Stimulated activated CD8-positive, alpha-beta memory T cell treated with anti-CD3 and anti-CD28 coated beads, Interleukin-4, amount 100 ng/mL, for 24 hours (primary cell): Measurements from ENCODE around the gene WWOX.

Experiments used
- DNase-seq: peaks from one replicate; pipeline ENCODE4 v3.0.0-alpha.2; 2020; ENCODE audit warnings: low read depth

Gene WWOX

GRCh38 chr16:78961464-78961863 is 862.0 kb downstream of the WWOX start:
- no peak for DNase-seq

GRCh38 chr16:78962457-78962929 is 863.0 kb downstream of the WWOX start:
- DNase-seq, result no peak

- no peak for DNase-seq
These were observed 868.5 kb downstream of the WWOX start for GRCh38 chr16:78967948-78968347.

DNA sequence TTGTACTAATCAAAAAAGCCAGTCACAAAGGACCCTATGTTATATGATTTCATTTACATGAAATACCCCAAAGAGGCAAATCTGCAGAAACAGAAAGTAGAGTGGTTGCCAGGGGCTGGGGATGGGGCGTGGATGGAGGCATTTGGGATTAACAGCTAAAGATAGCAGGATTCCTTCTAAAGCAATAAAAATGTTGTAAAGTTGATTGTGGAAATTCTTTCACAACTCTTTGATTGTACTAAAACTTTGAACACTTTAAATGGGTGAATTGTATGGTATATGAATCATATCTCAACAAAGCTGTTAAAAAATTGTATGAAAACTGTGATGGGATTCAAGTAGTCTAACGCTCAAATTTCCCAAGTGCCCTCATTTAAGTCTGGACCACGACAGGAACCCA is 870.3 kb downstream of the WWOX start:
- no peak for DNase-seq

GRCh38 chr16:78970650-78971049 is 871.2 kb downstream of the WWOX start:
- DNase-seq, result no peak

- no peak for DNase-seq
These were observed 872.6 kb downstream of the WWOX start for GRCh38 chr16:78972006-78972405.

- no peak for DNase-seq
These were observed 873.5 kb downstream of the WWOX start for GRCh38 chr16:78972986-78973385.

GRCh38 chr16:78976212-78976611 is 876.8 kb downstream of the WWOX start:
- no peak for DNase-seq

- no peak for DNase-seq
These were observed 881.4 kb downstream of the WWOX start for GRCh38 chr16:78980825-78981224.

- no peak for DNase-seq
These were observed 882.8 kb downstream of the WWOX start for GRCh38 chr16:78982096-78982744.

GRCh38 chr16:78984324-78984723 is 884.9 kb downstream of the WWOX start:
- no peak for DNase-seq

GRCh38 chr16:78984887-78985464 is 885.5 kb downstream of the WWOX start:
- DNase-seq, result no peak

DNA sequence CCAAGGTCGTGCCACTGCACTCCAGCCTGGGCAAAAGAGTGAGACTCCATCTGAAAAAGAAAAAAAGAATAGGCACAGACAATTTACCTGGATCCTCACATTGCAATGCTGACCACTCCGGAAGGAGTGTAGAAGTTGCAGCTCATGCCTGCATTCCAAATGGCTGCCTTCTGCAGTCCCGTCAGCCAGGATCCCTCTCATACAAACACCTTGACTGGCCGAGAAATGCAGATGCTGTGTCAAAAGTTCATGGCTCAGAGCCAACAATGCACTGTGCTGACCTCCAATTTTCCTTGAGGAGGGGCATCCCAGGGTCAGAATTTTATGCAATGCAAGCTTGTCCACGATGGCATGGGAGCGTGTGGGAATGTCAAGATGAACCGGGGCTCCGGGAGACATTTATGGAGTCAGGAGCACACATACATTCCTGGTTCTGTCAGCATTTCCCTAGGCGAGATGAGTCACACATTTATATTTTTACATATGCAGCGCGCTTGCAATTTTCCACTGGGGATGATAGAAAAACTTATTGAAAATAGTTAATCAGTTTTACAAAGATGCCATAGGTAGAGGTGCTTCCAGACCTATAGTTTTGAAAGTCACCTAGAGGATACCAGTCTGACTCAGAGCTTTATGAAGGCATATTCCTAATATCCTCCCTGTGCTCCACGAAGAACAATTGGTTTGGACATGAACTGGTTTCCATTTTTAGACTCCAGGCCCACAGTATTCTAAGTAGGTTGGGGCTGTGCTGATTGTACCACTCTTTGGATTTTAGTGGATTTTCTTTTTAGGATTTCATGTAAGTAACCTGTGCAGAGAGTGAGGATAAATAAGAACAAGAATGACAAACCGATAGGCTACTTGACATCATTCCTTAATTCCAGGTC is 886.5 kb downstream of the WWOX start:
- DNase-seq, result no peak

GRCh38 chr16:78987666-78988065 is 888.2 kb downstream of the WWOX start:
- DNase-seq, result no peak

DNA sequence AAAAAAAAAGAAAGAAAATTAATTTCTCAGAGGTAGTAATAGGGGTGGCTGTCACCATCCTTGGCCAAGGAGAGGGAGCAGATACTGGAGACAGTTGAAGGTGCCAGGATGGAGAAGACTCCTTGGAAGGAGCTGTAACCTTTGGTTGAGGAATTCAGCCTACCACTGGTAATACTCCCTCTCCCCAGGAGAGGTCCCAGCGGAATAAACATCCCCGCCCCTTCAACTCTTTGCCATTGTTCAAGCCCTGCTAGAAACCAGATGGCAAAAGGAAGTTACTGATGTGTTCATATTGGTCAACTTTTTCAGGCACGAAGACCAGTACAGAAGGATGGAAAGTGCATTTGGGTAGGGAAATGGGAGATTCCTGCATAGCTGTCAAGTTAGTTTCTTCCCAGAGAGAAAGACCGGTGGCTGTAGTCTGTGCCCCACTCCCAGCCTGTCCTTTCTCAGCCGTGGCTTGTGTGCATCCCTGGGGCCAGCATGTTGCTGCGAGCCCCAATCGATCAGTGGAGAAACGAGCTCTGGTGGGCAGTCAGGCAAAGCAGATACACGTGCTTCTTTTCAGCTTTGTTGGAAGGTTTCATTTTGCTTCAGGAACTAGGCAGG is 889.0 kb downstream of the WWOX start:
- DNase-seq, result no peak

- DNase-seq, result no peak
These were observed 890.9 kb downstream of the WWOX start for GRCh38 chr16:78990309-78990701.

- no peak for DNase-seq
These were observed 892.5 kb downstream of the WWOX start for GRCh38 chr16:78992001-78992400.

GRCh38 chr16:78993346-78993745 is 893.9 kb downstream of the WWOX start:
- DNase-seq, result no peak

DNA sequence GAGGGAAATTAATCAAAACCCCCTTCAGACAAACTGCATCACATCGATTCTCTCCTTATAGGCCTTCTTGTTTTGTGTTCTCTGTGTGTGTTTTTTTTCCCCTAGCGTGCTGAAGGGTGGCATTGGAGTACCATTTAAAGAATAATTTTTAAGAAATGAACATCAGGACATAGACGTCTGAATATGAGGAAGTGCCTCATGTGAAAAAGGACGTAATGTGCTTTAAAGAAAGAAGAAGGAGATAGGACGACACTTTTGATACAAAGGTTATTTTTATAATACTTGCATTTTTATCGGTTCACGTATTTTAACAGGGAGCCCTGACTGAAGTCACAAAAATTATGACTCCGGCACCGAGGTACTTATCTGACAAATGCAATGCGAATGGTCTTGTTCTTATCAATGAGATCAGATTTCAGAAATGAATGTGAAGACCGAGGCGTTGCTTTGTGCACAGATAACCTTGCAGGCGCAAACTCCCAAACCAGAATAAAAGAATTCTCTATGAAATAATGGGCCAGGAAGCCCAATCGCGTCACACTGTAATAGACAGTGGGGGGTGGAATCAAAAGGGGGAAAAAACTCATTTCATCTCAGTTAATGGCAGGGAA is 894.8 kb downstream of the WWOX start:
- no peak for DNase-seq

DNA sequence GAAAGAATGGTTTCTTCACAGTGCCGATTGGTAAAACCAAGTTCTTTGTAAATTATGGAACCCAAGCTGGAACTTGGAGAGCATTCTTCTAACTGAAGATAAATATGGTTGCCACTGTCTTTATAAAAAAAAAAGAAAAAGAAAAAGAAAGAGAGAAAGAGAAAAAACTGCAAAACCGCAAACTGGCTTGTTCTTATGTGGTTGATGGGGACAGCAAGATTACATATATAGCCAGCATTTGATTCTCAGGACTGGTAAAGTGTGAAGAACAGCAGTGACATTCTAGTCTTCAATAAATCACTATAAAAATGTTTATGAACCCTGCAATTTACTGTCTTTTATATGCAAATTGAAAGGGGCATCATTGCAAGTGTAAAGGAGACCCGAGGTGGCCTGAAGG is 896.0 kb downstream of the WWOX start:
- no peak for DNase-seq

DNA sequence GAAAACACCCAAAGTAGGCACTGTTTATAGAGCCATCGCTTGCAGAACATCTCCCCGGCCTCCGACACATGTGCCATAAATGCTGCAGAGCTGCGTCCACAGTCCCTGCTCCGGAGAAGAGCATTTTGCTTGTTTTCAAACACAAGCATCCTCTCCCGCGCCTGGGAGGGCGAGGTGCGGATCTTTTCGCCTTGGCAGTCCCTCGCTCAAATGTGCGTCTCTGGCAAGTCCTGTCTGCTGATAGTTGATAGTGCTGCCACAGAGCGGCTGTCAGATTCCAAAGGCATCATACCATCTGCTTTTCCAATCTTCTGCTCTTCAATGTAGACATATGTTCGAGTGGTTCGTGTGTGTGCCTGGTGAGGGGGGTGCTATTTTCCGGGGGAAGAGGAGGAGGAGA is 897.3 kb downstream of the WWOX start:
- DNase-seq, result no peak

DNA sequence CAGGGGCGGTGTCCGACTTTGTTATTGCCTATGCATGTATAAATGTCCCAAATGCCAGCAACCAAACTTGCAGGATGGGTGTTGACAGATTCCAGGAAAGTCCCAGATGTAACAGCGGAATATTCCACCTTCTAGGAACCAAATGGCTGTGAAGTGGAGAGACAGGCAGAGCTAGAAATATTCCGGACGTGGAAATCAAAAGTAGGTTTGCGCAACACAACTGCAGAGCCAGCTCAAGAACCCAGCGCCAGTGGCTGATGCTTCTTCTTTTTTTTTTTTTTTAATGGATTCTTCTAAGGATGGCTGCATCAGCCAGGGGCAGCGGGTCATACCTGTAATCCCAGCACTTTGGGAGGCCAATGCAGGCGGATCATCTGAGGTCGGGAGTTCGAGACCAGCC is 899.4 kb downstream of the WWOX start:
- DNase-seq, result no peak
